Tongue (tissue), 2 donors: ENCODE data around the gene WDR7. TPM values are rescaled to one million over a fixed set of nuclear protein-coding genes. Genes with fewer than 3 reads are reported as not detected.
"Not testable (repeated sequence)": the region's sequence is repeated elsewhere in the genome, so short reads cannot be mapped to it uniquely, and the experiment has no call there.

ENCODE experiments used
- DNase-seq: peaks from one replicate; pipeline ENCODE4 v3.0.0-alpha.2; 2015
- total RNA-seq: library from RNA; depleted of rRNA; stranded (reverse); fragments of >200 nt; gene quantifications from one replicate; pipeline ENCODE4 v1.2.3, GENCODE V29; 2014

Gene WDR7
- total RNA-seq, 1 donor from 2014 or later: 34.7 TPM

DNA sequence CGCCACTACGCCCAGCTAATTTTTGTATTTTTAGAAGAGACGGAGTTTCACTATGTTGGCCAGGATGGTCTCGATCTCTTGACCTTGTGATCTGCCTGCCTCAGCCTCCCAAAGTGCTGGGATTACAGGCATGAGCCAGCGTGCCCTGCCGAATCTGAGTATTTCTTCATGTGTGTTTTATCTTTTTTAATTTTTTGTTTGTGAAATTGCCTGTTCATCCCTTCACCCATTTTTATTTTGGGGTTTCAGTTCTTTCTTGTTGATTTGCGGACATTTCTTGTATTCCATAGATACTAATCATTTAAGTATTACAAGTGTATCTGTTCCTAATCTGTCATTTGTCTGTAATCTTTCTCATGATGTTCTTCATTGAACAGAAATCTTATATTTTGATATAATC lies 3.1 kb downstream of the WDR7 start:
- DNase-seq: not testable (repeated sequence)

DNA sequence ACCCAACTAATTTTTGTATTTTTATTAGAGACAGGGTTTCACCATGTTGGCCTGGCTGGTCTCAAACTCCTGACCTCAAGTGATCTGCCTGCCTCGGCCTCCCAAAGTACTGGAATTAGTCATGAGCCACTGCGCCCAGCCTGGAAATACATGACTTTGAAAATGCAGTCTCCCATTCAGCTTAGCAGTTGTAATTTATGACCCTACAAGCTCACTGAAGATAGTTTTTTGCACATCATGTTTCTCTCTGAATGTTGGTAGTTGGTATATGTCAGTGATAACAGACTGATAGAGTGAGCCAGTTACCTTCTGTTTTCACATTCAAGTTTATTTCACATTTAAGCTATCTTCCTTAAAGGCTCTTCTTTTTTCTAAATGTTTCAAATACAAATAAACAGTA lies 7.1 kb downstream of the WDR7 start:
- DNase-seq: no peak

GRCh38 chr18:56659111-56659510 lies 8.0 kb downstream of the WDR7 start:
- DNase-seq: no peak

GRCh38 chr18:56660655-56661054 lies 9.5 kb downstream of the WDR7 start:
- no peak for DNase-seq

GRCh38 chr18:56661360-56662062 lies 10.4 kb downstream of the WDR7 start:
- DNase-seq: peak; percentile 33

- no peak for DNase-seq
Observed at GRCh38 chr18:56662063-56662408, 10.9 kb downstream of the WDR7 start.

DNA sequence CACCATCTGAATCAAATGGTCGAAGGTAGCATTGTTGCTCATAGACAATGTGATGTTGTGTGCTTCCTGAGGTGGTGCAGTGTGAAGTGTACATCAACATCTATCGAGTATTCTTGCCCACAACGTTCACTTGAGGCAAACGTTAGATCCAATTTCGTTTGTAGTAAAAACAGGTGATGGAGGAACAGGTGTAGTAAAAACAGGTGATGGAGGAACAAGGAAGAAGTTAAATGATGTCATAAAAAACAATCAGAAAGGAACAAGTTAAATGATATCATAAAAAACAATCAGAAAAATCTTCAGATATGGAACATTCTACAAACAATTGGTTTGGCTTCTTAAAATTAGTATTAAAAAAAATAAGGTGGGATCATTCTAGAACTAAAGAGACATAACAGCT lies 11.3 kb downstream of the WDR7 start:
- DNase-seq: no peak

DNA sequence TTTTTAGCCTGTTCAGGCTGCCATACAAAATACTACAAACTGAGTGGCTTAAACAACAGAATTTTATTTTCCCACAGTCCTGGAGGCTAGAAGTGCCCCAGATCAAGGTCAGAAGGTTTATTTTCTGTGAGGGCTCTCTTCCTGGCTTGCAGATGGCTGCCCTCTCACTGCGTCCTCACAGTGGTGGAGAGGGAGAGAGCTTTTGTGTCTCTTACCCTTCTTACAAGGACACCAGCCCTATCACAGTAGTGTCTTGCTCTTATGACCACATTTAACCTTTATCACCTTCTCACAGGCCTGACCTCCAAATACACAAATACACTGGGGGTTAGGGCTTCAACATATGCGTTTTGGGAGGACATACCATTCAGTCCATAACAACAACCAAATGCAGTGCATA lies 11.7 kb downstream of the WDR7 start:
- DNase-seq: no peak

DNA sequence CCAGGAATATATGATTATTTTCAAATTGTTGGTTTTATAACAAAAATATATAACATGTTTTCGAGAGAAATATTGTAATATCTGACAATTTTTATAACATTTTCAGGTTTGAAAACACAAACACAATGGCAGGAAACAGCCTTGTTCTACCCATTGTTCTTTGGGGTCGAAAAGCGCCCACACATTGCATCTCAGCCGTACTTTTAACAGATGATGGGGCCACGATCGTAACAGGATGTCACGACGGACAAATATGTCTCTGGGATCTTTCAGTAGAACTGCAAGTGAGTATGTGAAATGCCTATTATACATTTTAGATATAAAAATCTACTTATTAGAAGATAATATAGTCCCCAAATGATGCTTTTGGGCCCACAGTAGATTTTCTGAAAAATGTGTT lies 21.2 kb downstream of the WDR7 start:
- DNase-seq: no peak

GRCh38 chr18:56672981-56673380 lies 21.8 kb downstream of the WDR7 start:
- DNase-seq: no peak

GRCh38 chr18:56676639-56677038 lies 25.5 kb downstream of the WDR7 start:
- DNase-seq: no peak

GRCh38 chr18:56678836-56679565 lies 27.8 kb downstream of the WDR7 start:
- DNase-seq: no peak

- no peak for DNase-seq
Observed at GRCh38 chr18:56684277-56684676, 33.1 kb downstream of the WDR7 start.

DNA sequence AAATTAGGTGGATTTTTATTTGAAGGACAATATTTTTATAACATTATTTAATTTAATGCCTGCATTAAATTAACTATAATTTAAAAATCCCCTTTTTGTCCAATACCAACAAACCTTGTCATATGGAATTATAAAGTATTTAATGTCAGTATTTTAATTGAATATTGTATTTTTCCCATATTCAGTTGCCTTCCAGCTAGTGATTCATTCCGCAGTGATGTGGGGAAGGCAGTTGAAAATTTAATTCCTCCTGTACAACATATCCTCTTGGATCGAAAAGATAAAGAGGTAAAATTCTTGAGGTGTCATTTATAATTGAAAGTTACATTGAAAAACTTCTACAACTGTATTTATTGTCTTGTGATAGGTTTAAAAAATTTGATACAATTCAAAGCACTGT lies 40.4 kb downstream of the WDR7 start:
- no peak for DNase-seq

DNA sequence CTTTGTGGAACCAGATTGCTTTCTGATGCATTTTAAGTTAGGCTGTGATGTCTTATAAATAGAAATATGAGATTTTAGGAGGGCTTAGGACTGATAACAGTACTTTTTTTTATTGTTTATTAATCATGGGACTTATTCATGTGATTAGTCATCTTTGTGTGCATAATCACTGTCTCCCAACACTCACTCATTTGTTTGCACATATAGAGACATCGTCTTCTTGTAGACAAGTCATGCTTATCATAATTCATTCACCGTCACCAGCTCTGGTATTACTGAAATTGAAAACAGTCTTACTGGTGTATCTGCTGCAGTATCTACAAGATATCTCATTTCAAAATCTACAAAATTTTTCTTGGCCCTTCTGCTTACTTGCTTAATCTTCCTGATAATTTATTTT lies 45.8 kb downstream of the WDR7 start:
- no peak for DNase-seq

- peak; percentile 33 for DNase-seq
Observed at GRCh38 chr18:56702946-56703345, 51.8 kb downstream of the WDR7 start.

- peak; percentile 7 for DNase-seq
Observed at GRCh38 chr18:56709463-56709862, 58.3 kb downstream of the WDR7 start.

DNA sequence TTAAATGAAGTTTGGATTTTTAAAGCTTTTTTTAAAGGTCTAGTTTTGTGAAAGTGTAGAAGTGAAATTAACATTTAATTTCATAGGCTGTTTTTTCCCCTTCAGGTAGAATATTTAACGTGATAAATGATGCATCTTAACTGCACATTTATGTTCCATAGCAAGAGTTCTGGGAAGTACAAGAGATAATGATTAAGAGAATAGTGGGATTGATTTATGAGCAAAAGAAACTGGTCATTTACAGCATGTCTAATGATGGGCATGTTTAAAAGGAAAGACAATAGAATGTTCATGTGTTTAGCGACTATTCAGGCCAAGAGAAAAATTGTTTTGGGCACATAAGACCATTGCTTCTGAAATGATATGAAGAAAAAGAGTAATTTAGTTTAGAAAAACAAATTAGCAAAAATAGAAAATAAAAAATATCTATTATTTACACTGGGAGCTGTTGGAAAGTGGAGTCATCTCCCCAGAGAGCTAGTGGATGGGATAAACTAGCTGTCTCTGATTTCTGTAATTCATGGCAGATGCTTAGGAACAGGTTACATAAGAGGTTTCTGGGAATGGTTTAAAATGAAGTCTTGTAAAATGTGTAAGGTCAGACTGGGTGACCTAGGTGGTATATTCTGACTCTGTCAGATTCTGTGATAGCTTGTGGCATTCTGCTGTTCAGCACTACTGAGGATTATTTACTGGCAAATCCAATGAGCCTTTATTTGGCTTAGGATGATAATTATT lies 60.7 kb downstream of the WDR7 start:
- DNase-seq: no peak

GRCh38 chr18:56712761-56713160 lies 61.6 kb downstream of the WDR7 start:
- DNase-seq: no peak

DNA sequence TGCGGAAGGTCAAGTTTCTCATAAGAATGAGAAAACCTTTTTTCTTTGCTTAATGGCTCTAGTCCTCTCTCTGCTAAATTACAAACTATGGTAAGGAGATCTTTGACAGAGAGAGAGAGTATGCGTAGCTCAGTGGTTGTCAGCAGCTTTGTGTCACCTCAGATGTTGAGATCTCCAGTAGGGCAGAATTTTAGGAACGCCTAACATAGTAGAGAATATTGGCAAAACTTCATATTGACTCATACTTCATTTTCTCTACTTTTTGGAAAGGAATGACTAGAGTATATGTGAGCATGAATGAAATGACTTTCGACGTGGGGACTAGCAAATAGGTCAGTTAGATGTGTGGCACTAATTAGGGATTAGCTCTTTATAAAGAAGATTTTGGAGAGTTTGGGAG lies 64.0 kb downstream of the WDR7 start:
- no peak for DNase-seq

DNA sequence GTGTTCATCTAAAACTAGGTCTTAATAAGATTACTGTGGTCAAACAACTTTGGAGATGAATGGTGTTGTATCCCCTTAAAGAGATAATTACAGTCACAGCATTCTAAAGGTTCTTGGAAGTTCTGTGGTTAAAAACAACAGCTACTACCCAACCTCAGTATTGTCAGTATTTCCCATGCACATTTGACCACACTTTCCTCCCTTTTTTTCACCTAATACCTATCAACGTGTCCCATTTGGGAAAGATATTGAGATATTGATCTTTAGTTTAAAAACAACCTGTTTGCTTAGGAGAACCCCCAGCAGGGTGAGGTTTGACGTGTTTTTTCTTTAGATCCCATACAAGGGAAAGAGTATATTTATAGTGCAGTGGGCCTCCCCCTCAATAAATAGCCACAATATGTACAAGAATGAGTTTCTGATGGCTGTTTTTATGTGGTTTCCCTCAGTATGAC lies 65.6 kb downstream of the WDR7 start:
- DNase-seq: no peak

DNA sequence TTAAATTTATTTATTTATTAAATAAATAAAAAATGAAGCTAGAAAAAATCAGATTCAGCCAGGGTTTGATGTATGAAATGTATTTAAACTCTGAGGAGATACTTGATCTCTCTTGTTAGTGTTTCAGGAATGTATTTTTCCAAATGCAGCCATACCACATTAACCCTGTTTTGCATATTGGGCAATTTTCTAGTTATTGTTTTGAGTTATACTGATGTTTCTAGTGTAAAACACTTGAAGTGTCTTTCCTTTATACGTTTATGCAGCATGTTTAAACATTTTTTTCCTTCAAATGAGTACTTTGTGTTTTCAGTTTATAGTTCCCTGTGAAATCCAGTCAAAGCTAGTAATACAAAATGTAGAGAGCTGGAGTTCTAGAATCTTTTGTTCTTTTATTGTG lies 69.9 kb downstream of the WDR7 start:
- DNase-seq: no peak

- no peak for DNase-seq
Observed at GRCh38 chr18:56721491-56721890, 70.3 kb downstream of the WDR7 start.
